Activated T-helper 1 cell treated with Interleukin-2 at 50 U/mL for 16 hours (primary cell): ENCODE results near the gene DBP.
A peak's percentile ranks its signal among the peaks of the same experiment; 100 is the strongest.
"Not testable (repeated sequence)": the region's sequence is repeated elsewhere in the genome, so short reads cannot be mapped to it uniquely, and the experiment has no call there.

ENCODE experiments used
- DNase-seq: peaks from one replicate; pipeline ENCODE4 v3.0.0-alpha.2; 2020; ENCODE audit warnings: low read depth

DBP gene

GRCh38 chr19:48639483-48640375 lies 2.5 kb upstream of the DBP start:
- DNase-seq: no peak

GRCh38 chr19:48638831-48639381 lies 1.7 kb upstream of the DBP start:
- no peak for DNase-seq

DNA sequence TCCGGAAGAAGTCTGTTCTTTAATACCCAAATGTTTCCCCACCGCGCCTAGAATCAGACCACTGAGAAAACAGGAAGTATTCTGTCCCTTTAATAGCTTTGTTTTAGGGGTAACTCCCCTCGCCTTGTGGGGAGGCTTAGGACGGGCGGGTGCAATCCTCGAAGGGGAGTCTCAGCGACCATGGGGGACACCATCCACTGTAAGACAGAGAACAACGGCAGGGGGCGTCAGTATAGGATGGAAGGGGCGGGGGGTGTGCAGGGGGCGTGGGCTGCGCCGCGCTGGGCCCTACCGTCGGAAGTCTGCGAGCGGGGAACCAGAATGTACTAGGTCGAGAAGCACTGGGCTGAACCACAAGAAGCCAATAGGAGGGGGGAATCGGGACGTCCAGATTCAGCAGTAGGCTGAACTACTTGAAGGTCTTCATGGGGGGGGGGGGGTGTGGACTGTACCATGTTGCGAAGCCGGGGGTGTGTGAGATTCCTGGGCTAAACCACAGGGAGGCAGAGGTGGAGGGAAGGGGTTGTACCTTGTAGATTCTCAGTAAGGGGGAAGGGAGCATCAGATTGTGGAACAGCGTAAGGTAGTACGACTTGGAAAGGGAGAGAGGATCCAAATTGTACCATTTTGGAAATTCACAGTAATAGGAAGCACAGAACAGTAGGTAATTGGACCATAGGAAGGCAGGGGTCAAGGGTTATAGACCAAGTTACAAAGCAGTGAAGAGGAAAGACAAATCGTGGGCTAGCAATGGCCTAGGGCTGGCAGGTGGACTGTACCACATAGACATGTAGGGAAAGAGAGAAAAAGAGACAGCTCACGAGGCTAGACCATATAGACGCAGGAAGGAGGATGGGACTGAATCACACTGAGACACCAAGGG lies 1.0 kb upstream of the DBP start:
- DNase-seq: peak; percentile 68

- DNase-seq: peak; percentile 99
Measured at GRCh38 chr19:48637449-48637947, 319 bp upstream of the DBP start.

- no peak for DNase-seq
Measured at GRCh38 chr19:48635966-48636858, 967 bp downstream of the DBP start.

- peak; percentile 69 for DNase-seq
Measured at GRCh38 chr19:48635263-48635965, 1.8 kb downstream of the DBP start.

DNA sequence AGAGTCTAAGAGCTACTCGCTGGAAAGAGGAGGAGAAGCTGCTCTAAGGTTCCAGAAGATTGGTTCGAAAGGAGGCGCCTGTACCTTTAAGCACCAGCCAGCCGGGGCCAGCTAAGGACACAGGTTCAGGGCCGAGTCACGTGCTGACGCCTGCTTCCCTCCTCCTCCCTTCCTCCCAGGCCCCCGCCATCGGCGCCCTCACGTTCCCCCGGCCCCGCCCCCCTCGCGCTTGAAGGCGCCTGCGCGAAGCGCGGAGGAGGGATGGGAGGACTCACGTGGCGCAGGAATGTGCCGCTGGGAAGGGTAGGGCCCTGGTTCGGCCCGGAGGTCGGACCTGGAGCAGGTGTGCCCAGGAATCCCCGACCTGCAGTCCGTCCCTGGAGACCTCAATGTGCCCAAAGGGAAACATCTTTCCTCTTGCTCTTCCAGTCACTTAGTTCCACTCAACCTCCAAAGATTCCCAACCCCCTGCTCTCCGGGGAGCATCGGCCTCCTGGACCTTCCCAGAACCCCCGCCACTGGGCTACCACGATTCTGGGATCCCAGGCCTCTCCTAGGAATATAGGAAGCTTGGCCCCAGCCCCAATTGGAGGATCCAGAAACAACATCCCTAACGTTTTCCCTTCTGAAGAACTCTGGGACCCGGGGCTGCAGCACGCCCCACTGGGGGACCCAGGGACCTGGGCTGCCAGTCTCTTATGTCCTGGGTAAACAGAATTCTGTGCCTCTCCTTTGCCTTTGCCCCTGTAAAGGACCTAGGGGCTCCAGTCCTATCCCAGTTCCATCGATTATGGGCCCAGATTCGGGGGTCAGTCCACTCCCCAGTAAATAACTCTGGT lies 2.5 kb downstream of the DBP start:
- DNase-seq: peak; percentile 84

GRCh38 chr19:48634036-48634342 lies 3.2 kb downstream of the DBP start:
- no peak for DNase-seq

- DNase-seq: no peak
Measured at GRCh38 chr19:48633148-48634035, 3.8 kb downstream of the DBP start.

DNA sequence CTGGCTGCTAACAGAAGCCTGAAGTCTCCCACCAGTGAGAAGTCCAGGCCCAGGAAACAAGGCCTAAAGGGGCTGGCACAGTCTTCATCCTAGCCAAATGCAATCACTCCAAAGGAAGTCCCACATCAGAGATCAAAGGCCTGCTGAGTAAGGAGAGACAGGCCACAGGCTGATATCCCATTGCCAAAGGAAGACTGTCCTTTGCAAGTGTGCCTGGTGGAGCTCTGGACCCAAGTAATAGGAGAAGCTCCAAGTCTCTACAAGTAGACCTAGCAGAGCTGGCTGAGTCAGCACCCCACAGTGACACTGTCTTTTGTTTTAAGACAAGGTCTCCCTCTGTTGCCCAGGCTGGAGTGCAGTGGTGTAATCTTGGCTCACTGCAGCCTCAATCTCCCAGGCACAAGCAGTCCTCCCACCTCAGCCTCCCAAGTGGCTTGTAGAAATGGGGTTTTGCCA lies 4.5 kb downstream of the DBP start:
- DNase-seq: no peak

GRCh38 chr19:48632286-48632685 lies 4.9 kb downstream of the DBP start:
- not testable (repeated sequence) for DNase-seq

GRCh38 chr19:48631225-48631624 lies 6.0 kb downstream of the DBP start:
- DNase-seq: no peak

DNA sequence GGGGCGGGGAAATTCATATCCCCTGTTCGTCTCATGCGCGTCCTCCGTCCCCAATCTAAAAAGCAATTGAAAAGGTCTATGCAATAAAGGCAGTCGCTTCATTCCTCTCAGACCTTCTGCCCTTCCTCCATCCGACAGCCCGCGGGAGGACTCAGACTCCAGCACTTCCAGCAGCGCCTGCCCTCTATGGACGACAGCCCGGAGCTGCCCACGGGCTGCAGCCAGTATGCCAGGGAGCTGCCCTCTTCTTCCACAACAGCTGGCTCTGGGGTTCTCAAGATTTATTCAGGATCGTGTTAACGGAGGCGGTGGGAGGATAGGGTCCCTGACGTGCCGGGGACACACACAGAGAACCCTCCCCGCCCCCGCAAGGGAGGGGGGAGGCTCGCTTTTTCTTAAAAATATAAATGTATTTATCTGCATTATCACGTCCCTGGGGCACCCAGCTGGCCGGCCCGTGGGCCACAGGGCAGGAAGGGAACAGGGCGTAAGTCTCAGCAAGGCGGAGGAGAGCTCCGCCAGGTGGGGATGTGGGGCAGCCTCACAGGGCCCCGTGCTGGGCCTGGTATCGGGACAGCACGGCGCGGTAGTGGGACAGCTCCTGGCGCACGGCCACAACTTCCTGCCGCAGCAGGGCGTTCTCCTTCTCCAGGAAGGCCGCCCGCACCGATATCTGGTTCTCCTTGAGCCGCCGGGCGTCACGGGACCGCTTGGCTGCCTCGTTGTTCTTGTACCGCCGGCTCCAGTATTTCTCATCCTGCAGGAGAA lies 6.7 kb downstream of the DBP start:
- no peak for DNase-seq

DNA sequence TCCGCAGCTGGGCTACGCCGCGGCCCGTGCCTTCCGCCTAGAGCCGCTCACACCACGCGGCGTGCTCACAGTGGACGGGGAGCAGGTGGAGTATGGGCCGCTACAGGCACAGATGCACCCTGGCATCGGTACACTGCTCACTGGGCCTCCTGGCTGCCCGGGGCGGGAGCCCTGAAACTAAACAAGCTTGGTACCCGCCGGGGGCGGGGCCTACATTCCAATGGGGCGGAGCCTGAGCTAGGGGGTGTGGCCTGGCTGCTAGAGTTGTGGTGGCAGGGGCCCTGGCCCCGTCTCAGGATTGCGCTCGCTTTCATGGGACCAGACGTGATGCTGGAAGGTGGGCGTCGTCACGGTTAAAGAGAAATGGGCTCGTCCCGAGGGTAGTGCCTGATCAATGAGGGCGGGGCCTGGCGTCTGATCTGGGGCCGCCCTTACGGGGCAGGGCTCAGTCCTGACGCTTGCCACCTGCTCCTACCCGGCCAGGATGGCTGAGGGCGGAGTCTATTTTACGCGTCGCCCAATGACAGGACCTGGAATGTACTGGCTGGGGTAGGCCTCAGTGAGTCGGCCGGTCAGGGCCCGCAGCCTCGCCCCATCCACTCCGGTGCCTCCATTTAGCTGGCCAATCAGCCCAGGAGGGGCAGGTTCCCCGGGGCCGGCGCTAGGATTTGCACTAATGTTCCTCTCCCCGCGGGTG lies 7.4 kb downstream of the DBP start:
- DNase-seq: no peak

- no peak for DNase-seq
Measured at GRCh38 chr19:48629297-48629598, 7.9 kb downstream of the DBP start.

- DNase-seq: no peak
Measured at GRCh38 chr19:48628486-48629296, 8.5 kb downstream of the DBP start.

DNA sequence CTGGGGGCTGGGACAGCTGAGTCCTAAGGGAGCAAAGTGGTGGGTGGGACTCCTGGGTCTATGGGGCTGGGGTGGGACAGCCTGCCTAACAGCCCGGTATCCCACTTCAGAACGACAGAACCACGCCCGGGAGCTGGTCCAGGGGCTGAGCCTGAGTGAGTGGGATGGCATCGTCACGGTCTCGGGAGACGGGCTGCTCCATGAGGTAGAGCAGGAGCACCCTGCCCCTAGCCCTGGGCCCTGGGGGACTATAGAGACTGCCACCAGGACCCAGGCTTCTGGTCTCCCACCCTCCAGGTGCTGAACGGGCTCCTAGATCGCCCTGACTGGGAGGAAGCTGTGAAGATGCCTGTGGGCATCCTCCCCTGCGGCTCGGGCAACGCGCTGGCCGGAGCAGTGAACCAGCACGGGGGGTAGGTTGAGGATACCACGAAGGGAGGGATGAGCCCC lies 9.3 kb downstream of the DBP start:
- DNase-seq: no peak
